NCI-H524 treated with DMSO at 0.1 percent for 48 hours (cell line): ENCODE data around the gene CYP2J2.
"Not testable (repeated sequence)": the region's sequence is repeated elsewhere in the genome, so short reads cannot be mapped to it uniquely, and the experiment has no call there.

Source experiments
- DNase-seq: peaks from one replicate; lab custom pipeline; 2025; lab: John Stamatoyannopoulos, UW

The CYP2J2 gene

DNA sequence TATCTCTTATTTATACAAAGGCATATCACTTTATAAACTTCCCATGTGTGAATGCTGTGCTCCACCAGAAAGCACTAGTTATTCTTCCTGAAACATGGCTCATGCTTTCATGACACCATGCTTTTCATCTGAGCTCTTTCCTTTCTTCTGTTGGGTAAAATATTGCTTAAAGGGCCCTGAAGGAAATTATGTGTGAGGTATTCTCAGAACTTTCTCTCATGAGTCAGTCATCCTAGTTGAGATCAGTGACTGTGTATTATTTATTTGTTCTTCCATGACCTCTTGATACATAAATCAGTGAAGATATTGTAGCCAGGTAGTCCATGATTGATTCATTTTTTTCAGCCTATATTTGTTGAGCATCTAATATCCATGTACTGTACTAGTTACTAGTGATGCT, 54.8 kb downstream of the CYP2J2 start:
- no peak for DNase-seq

DNA sequence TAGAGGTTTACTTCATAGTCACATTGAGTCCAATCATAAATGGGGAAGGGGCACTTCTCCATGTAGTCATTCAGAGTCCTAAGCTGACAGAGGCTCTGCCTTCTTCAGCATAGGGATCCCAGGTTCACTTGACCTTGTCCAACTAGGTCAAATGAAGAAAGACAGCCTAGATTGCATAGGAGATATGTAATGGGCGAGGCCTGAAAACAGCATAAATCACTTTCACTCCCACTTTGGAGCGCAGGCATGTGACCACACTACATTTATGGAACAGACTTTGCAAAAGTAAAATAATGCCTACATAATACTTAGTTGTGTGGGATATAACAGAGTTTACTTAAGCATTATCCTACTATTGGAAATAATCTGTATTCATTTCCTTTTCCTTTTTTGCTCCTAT, 60.1 kb downstream of the CYP2J2 start:
- DNase-seq = no peak

DNA sequence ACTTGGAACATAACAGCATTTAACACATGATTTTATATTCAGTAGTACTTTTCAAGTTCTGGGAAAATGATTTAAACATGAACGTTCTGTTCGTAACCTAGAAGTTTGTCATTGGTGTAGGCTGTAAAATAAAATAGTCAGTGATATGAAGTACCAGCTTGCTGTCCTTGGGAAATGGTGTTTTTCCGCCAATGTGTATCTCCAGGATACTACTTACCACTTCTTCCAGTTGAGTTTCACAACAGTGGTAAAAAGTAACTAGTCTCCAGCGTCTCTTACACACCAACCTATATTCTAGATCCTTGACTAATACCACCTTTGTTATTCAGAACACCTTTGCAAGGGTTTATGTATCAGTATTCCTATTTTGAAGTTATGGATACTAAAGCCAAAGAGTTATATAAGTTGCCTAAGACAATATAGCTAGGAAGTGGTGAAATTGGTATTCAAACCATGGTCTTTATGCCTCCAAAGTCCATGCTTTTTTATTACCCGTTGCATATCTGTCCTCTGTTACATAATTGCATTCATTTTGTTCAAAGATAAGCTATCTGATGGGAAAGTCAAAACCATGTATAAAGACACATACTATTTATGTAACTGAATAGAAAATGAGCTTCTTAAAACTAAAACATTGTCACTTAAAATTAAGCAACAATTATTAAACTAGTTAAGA, 68.8 kb downstream of the CYP2J2 start:
- no peak for DNase-seq

DNA sequence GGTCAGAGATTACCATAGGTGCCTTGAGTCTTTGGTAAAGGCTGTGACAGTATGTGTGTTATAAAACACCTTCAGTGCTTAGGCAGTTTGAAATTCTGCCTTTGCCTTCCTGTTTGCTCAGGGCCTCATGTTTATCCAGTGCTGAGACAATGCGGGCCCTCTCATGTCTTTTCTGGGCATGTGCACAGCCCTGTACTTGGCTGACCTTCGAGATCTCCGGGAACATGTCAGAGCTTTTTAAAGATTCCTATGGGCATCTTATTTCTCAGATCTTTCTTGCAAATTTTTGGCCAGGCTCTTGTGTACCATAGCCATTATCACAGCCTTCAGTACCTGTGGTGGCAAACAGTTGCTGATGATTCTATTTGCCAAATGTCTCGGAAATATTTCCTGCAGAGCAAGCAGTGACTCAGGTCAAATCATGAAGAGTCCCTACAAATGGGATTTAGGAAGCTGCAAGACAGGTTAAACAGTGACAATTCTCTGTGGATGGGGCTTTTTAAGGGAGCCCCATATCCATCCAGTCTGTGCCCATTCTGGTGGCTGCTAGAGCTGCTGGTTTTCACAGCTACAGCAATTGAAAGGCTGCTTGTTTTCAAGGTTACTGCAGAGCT, 69.7 kb downstream of the CYP2J2 start:
- DNase-seq = no peak

DNA sequence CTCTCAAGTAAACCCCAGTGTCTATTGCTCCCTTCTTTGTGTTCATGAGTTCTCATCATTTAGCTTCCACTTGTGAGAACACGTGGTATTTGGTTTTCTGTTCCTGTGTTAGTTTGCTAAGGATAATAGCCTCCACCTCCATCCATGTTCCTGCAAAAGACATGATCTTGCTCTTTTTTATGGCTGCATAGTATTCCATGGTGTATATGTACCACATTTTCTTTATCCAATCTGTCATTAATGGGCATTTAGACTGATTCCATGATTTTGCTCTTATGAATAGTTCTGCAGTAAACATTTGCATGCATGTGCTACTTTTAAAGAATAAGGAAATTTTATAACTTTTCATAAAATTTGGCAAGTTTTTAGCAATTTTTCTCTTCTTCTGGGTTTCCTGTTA, 71.3 kb downstream of the CYP2J2 start:
- DNase-seq = not testable (repeated sequence)

DNA sequence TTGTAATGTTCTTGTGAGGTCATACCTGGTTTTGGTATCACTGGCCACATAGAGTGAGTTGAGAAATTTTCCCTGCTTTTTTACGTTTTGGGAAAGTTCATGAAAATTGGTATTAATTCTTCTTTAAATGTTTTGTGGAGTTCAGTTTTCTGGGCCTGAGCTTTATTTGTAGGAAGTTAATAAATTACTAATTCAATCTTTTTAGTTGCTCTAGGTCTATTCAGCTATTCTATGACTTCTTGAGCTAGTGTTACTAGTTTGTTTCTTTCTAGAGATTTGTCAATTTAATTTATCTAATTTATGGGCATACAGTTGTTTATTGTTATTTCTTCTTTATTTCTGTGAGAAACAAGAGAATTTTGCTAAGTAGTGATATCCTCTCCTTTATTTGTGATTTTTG, 74.5 kb downstream of the CYP2J2 start:
- DNase-seq = no peak

DNA sequence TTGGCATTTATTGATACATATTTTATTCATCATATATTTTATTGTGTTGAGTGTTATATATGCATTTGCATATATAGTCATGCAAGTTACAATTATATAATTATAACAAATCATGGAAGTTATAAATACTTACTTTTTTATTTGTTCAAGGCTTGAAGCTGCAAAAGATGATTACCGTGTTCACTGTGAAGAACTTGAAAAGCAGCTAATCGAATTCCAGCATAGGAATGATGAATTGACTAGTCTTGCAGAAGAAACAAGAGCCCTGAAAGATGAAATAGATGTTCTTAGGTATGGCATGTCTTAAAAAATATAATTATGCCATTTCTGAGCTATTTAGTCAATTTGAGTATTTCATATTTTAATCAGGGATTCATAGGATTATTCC, 79.7 kb downstream of the CYP2J2 start:
- no peak for DNase-seq

DNA sequence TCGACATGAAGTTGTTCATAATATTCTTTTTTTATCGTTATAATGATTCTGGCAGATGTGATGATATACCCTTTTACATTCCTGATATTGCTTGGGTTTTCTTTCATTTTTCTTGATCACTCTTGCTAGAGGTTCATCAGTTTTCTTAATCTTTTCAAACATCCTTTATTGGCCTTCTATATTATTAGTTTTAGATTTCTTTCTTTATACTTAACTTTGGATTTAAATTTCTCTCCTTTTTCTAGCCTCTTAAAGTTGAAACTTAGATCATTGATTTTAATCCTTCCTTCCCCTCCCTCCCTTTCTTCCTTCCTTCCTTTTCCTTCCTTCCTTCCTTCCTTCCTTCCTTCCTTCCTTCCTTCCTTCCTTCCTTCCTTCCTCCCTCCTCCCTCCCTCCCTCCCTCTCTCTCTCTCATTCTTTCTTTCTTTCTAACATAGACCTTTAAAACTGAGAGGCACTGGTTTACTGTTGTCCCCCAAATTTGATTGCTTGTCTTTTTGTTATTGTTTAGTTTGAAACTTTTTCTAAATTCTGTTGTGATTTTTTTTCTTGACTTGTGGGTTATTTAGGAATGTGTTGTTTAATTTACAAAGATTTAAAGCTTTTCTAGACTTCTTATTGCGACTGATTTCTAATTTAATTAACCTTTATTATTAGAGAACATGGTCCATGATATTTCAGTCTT, 80.2 kb downstream of the CYP2J2 start:
- DNase-seq = no peak

DNA sequence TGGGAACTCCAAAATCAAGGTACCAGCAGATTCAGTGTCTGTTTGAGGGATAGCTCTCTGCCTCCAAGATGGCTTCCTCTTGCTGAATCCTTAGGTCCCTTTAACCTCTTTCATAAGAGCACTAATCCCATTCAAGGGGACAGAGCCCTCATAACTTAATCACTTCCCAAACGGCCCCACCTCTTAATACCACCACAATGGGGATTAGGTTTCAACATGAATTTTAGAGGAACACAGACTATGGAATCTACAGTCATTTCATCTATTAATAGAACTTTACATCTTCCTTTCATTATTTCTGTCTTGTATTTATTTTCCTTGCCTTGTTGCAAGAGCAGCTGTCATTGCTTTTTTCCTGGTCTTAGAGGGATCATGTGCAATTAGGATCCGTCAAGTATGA, 81.5 kb downstream of the CYP2J2 start:
- peak; percentile 58 for DNase-seq
